Osteocyte (in vitro differentiated cells): ENCODE results near the gene MMP21. TPM values are rescaled to one million over a fixed set of nuclear protein-coding genes. Genes with fewer than 3 reads are reported as not detected.

Source experiments
- DNase-seq: peaks from one replicate; pipeline ENCODE4 v3.0.0; 2021; ENCODE audit warnings: mixed read lengths; ENCODE audit not compliant: unreplicated experiment; ENCODE audit errors: extremely low spot score
- H3K27ac Mint-ChIP-seq: one replicate; pipeline ENCODE4 v1.8.0; 2021; ENCODE audit warnings: mild to moderate bottlenecking, mixed read lengths; ENCODE audit not compliant: unreplicated experiment
- H3K27me3 Mint-ChIP-seq: one replicate; pipeline ENCODE4 v1.8.0; 2021; ENCODE audit warnings: mixed read lengths; ENCODE audit not compliant: unreplicated experiment
- H3K36me3 Mint-ChIP-seq: one replicate; pipeline ENCODE4 v1.8.0; 2021; ENCODE audit warnings: mixed read lengths; ENCODE audit not compliant: unreplicated experiment
- H3K4me1 Mint-ChIP-seq: one replicate; pipeline ENCODE4 v1.8.0; 2021; ENCODE audit warnings: mixed read lengths; ENCODE audit not compliant: unreplicated experiment
- H3K4me3 Mint-ChIP-seq: one replicate; pipeline ENCODE4 v1.8.0; 2021; ENCODE audit warnings: mild to moderate bottlenecking, moderate library complexity, mixed read lengths; ENCODE audit not compliant: unreplicated experiment
- H3K9me3 Mint-ChIP-seq: one replicate; pipeline ENCODE4 v1.8.0; 2021; ENCODE audit warnings: mixed read lengths; ENCODE audit not compliant: unreplicated experiment
- CTCF ChIP-seq: fragments of 200-600 bp; sonication (generic); IDR thresholded peaks from 2 replicates; pipeline ENCODE4 v1.5.0; 2021; ENCODE audit warnings: antibody characterized with exemption, mild to moderate bottlenecking, moderate library complexity
- total RNA-seq: library from RNA; stranded (reverse); gene quantifications from 2 replicates; pipeline ENCODE4 v1.2.1, GENCODE V29; 2021

The MMP21 gene
- total RNA-seq, 1 donor from 2014 or later: not detected

GRCh38 chr10:125792342-125793300 lies 17.0 kb upstream of the MMP21 start:
- Mint-ChIP-seq H3K27ac (no peak overlapping the region), H3K27me3 (no peaks in the 10 kb centered on the region)

GRCh38 chr10:125788156-125789034 lies 12.8 kb upstream of the MMP21 start:
- Mint-ChIP-seq H3K4me3 (no peak overlapping the region), H3K36me3 (peaks cover 22% of the 10 kb centered on the region), H3K4me1 (no peaks in the 10 kb centered on the region), H3K27me3 (no peaks in the 10 kb centered on the region), H3K27ac (no peak overlapping the region), H3K9me3 (no peaks in the 10 kb centered on the region)
- no peak for TF ChIP-seq CTCF
- DNase-seq: no peak

More at GRCh38 chr10:125792342-125793300, 17.0 kb upstream of the MMP21 start:
- Mint-ChIP-seq H3K36me3 (peaks cover 32% of the 10 kb centered on the region), H3K4me1 (no peaks in the 10 kb centered on the region), H3K4me3 (no peak overlapping the region), H3K9me3 (no peaks in the 10 kb centered on the region)
- no peak for TF ChIP-seq CTCF
- DNase-seq: no peak

GRCh38 chr10:125785791-125786190 lies 10.2 kb upstream of the MMP21 start:
- DNase-seq: no peak
- Mint-ChIP-seq H3K27ac (no peak overlapping the region), H3K36me3 (peaks cover 13% of the 10 kb centered on the region), H3K27me3 (no peaks in the 10 kb centered on the region), H3K4me3 (no peak overlapping the region), H3K4me1 (no peaks in the 10 kb centered on the region), H3K9me3 (no peaks in the 10 kb centered on the region)
- TF ChIP-seq CTCF: no peak

GRCh38 chr10:125783957-125784356 lies 8.3 kb upstream of the MMP21 start:
- no peak for TF ChIP-seq CTCF
- Mint-ChIP-seq H3K27ac (no peak overlapping the region), H3K36me3 (peaks cover 8% of the 10 kb centered on the region), H3K9me3 (no peaks in the 10 kb centered on the region), H3K4me3 (no peak overlapping the region), H3K27me3 (no peaks in the 10 kb centered on the region), H3K4me1 (no peaks in the 10 kb centered on the region)
- DNase-seq: no peak
